GM23338 (cell line): ENCODE measurements around the gene SCUBE2.

Source experiments
- CREB1 ChIP-seq: fragments of 250-450 bp; sonication (Bioruptor Pico); IDR thresholded peaks from 2 replicates; pipeline ENCODE4 v1.5.0; 2020; ENCODE audit warnings: low read depth, mild to moderate bottlenecking, moderate library complexity
- ETS1 ChIP-seq: IDR thresholded peaks from 2 replicates; pipeline ENCODE4 v1.6.1; 2016; ENCODE audit warnings: antibody characterized with exemption
- EZH2 ChIP-seq: fragments of 200-600 bp; sonication (generic); IDR thresholded peaks from one replicate; pipeline ENCODE4 v1.8.0; 2017; ENCODE audit warnings: antibody characterized with exemption, mild to moderate bottlenecking, low read depth; ENCODE audit not compliant: unreplicated experiment
- EZH2phosphoT487 ChIP-seq: fragments of 200-600 bp; sonication (generic); IDR thresholded peaks from one replicate; pipeline ENCODE4 v1.8.1; 2018; ENCODE audit warnings: antibody characterized with exemption; ENCODE audit not compliant: unreplicated experiment
- JUNB ChIP-seq: IDR thresholded peaks from one replicate; pipeline ENCODE4 v1.6.1; 2016; ENCODE audit warnings: antibody characterized with exemption; ENCODE audit not compliant: unreplicated experiment
- NANOG ChIP-seq: IDR thresholded peaks from 2 replicates; pipeline ENCODE4 v1.6.1; 2016; ENCODE audit warnings: antibody characterized with exemption, borderline replicate concordance
- POLR2AphosphoS5 ChIP-seq: IDR thresholded peaks from 2 replicates; pipeline ENCODE4 v1.6.1; 2016; ENCODE audit warnings: antibody characterized with exemption, low read depth
- STAT1 ChIP-seq: IDR thresholded peaks from one replicate; pipeline ENCODE4 v1.6.1; 2016; ENCODE audit warnings: antibody characterized with exemption; ENCODE audit not compliant: unreplicated experiment
- ZNF114 ChIP-seq: fragments of 250-450 bp; sonication (Bioruptor Pico); IDR thresholded peaks from 2 replicates; pipeline ENCODE4 v1.5.0; 2020; ENCODE audit warnings: mild to moderate bottlenecking, moderate library complexity
- ZNF331 ChIP-seq: fragments of 250-450 bp; sonication (Bioruptor Pico); IDR thresholded peaks from 2 replicates; pipeline ENCODE4 v1.5.0; 2020; ENCODE audit warnings: low read depth, mild to moderate bottlenecking, moderate library complexity
- TF ChIP-seq, protein P1 (sequence below), 2 experiments: fragments of 200-600 bp in 1 of 2; sonication (generic) in 1 of 2; conservative IDR thresholded peaks; 2 replicates each; pipeline versions ENCODE4 v1.5.1 to v1.6.1; 2016 to 2017; ENCODE audit warnings: antibody characterized with exemption in 2 of 2, low read depth in 2 of 2, mild to moderate bottlenecking in 2 of 2, moderate library complexity in 1 of 2
- TF ChIP-seq, protein P2 (sequence below): IDR thresholded peaks from one replicate; pipeline ENCODE4 v1.6.1; 2018; ENCODE audit warnings: antibody characterized with exemption; ENCODE audit not compliant: unreplicated experiment

DNA sequence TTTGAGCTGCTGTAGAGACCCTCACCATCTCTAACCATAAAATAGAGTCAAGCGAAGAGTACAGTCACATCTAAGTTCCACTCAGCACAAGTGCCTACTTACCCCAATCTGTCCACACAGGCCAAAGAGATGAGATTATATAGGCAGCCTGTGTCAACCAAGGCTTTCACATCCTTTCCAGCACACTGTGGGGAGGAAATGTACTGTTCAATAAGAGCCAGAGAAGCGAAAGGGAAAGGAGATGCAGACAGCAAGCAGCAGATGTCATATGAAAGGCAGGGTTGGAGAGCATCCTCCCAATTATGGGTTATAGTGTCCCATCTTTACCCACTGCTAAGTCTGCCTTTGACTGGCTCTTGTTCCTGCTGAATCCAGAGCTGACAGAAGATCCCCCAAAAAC, 104.0 kb downstream of the SCUBE2 start:
- no peak for TF ChIP-seq EZH2
- no peak for TF ChIP-seq POLR2AphosphoS5
- TF ChIP-seq, protein P1, sequence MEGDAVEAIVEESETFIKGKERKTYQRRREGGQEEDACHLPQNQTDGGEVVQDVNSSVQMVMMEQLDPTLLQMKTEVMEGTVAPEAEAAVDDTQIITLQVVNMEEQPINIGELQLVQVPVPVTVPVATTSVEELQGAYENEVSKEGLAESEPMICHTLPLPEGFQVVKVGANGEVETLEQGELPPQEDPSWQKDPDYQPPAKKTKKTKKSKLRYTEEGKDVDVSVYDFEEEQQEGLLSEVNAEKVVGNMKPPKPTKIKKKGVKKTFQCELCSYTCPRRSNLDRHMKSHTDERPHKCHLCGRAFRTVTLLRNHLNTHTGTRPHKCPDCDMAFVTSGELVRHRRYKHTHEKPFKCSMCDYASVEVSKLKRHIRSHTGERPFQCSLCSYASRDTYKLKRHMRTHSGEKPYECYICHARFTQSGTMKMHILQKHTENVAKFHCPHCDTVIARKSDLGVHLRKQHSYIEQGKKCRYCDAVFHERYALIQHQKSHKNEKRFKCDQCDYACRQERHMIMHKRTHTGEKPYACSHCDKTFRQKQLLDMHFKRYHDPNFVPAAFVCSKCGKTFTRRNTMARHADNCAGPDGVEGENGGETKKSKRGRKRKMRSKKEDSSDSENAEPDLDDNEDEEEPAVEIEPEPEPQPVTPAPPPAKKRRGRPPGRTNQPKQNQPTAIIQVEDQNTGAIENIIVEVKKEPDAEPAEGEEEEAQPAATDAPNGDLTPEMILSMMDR (conservative IDR thresholded peaks at IDR 0.05; ENCODE audit: low read depth in 2 of 2) = no peak
- TF ChIP-seq, protein P2, sequence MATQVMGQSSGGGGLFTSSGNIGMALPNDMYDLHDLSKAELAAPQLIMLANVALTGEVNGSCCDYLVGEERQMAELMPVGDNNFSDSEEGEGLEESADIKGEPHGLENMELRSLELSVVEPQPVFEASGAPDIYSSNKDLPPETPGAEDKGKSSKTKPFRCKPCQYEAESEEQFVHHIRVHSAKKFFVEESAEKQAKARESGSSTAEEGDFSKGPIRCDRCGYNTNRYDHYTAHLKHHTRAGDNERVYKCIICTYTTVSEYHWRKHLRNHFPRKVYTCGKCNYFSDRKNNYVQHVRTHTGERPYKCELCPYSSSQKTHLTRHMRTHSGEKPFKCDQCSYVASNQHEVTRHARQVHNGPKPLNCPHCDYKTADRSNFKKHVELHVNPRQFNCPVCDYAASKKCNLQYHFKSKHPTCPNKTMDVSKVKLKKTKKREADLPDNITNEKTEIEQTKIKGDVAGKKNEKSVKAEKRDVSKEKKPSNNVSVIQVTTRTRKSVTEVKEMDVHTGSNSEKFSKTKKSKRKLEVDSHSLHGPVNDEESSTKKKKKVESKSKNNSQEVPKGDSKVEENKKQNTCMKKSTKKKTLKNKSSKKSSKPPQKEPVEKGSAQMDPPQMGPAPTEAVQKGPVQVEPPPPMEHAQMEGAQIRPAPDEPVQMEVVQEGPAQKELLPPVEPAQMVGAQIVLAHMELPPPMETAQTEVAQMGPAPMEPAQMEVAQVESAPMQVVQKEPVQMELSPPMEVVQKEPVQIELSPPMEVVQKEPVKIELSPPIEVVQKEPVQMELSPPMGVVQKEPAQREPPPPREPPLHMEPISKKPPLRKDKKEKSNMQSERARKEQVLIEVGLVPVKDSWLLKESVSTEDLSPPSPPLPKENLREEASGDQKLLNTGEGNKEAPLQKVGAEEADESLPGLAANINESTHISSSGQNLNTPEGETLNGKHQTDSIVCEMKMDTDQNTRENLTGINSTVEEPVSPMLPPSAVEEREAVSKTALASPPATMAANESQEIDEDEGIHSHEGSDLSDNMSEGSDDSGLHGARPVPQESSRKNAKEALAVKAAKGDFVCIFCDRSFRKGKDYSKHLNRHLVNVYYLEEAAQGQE = no peak
- no peak for TF ChIP-seq EZH2phosphoT487
- TF ChIP-seq NANOG = no peak
- no peak for TF ChIP-seq CREB1 (CRISPR knock-in tag)
- TF ChIP-seq STAT1 = no peak
- no peak for TF ChIP-seq ZNF331
- no peak for TF ChIP-seq ETS1
- no peak for TF ChIP-seq JUNB
- no peak for TF ChIP-seq ZNF114 (CRISPR knock-in tag)
